ENCODE measurements around the gene UBA52. TPM values are rescaled to one million over a fixed set of nuclear protein-coding genes. Genes with fewer than 3 reads are reported as not detected.

The UBA52 gene
- total and polyA plus RNA-seq, 2 of the 8 experiments (the other 6 are each of a cell fraction or from before 2014, with no cell fraction given): 1,340 to 5,409 TPM

- TF ChIP-seq TBP (IDR thresholded peaks at IDR 0.05; ENCODE audit: low read depth, low read length) (no peak), SAP30 (IDR thresholded peaks at IDR 0.05; ENCODE audit: insufficient read depth, insufficient replicate concordance, low read length) (no peak), BACH1 (IDR thresholded peaks at IDR 0.05; ENCODE audit: low read length) (no peak), TEAD4 (IDR thresholded peaks at IDR 0.05; ENCODE audit: low read depth, low read length) (peak; percentile 40; the same call in 1 of the 2 replicates), TAF1 (IDR thresholded peaks at IDR 0.05; ENCODE audit: low read depth, low read length) (no peak), NANOG (IDR thresholded peaks at IDR 0.05; ENCODE audit: insufficient read depth, low read depth, low read length, poor library complexity, severe bottlenecking) (no peak), SUZ12 (IDR thresholded peaks at IDR 0.05; ENCODE audit: low read length) (peak; percentile 99), E2F6 (IDR thresholded peaks at IDR 0.05) (no peak), RNF2 (IDR thresholded peaks at IDR 0.05; ENCODE audit: borderline replicate concordance, low read depth, low read length, missing control alignments, poor library complexity, severe bottlenecking) (peak; percentile 76), SIX5 (IDR thresholded peaks at IDR 0.05; ENCODE audit: low read depth, low read length) (no peak), CBX5 (IDR thresholded peaks at IDR 0.05; ENCODE audit: low read depth, low read length) (no peak), GABPA (IDR thresholded peaks at IDR 0.05; ENCODE audit: borderline replicate concordance, insufficient read depth, low read length) (no peak), SP2 (IDR thresholded peaks at IDR 0.05; ENCODE audit: low read length) (no peak), CBX8 (IDR thresholded peaks at IDR 0.05; ENCODE audit: borderline replicate concordance, low read depth, low read length) (no peak), EZH2 (IDR thresholded peaks at IDR 0.05; ENCODE audit: low read depth, low read length, severe bottlenecking) (peak; percentile 99), YY1 (IDR thresholded peaks at IDR 0.05; ENCODE audit: low read depth, low read length) (no peak), POU5F1 (IDR thresholded peaks at IDR 0.05; ENCODE audit: low read depth, low read length) (no peak)
Measured at GRCh38 chr19:18605546-18606280, 34.1 kb downstream of the UBA52 start (continued).
